ENCODE data around the gene FAM174C. TPM values are rescaled to one million over a fixed set of nuclear protein-coding genes. Genes with fewer than 3 reads are reported as not detected.
A peak's percentile ranks its signal among the peaks of the same experiment; 100 is the strongest.

Gene FAM174C
- total RNA-seq, 1 experiment from 2014 or later: 85.2 TPM

GRCh38 chr19:1254081-1254527 is 21.2 kb upstream of the FAM174C start:
- CTCF ChIA-PET: interaction anchor here (1.8 to 1.9 kb wide), 2 partner anchors 10 to 12 kb away, joined by 17 to 19 read pairs; no protein-coding TSS in a partner anchor
- POLR2A ChIA-PET: interaction anchor here (1.6 to 2.9 kb wide), 5 partner anchors 8 to 21 kb away, joined by 5 to 89 read pairs (median 20); partner anchors contain the start of gene FAM174C
- Mint-ChIP-seq H3K36me3 (ENCODE audit: insufficient read depth, unreplicated experiment) (peaks cover 87% of the 10 kb centered on the region), H3K27ac (ENCODE audit: low read depth, unreplicated experiment) (peak overlapping the region; percentile 86), H3K9me3 (ENCODE audit: unreplicated experiment) (no peaks in the 10 kb centered on the region), H3K4me3 (ENCODE audit: unreplicated experiment) (no peak overlapping the region), H3K4me1 (ENCODE audit: insufficient read depth, unreplicated experiment) (peaks cover 14% of the 10 kb centered on the region), H3K27me3 (ENCODE audit: insufficient read depth, unreplicated experiment) (no peaks in the 10 kb centered on the region)
- DNase-seq (ENCODE audit: unreplicated experiment): no peak
- intact Hi-C loops (cut with micrococcal nuclease): no loop called here
- no peak for TF ChIP-seq CTCF (IDR thresholded peaks at IDR 0.05; ENCODE audit: unreplicated experiment)
- BruUV-seq (replicated peaks): no TSS peak

- no peak overlapping the region for H3K4me3 Mint-ChIP-seq (ENCODE audit: unreplicated experiment)
- peaks cover 89% of the 10 kb centered on the region for H3K36me3 Mint-ChIP-seq (ENCODE audit: insufficient read depth, unreplicated experiment)
These were observed 20.7 kb upstream of the FAM174C start for GRCh38 chr19:1254530-1255185.

GRCh38 chr19:1255186-1256161 is 19.9 kb upstream of the FAM174C start:
- no peak for TF ChIP-seq CTCF (IDR thresholded peaks at IDR 0.05; ENCODE audit: unreplicated experiment)
- no peak overlapping the region for H3K4me3 Mint-ChIP-seq (ENCODE audit: unreplicated experiment)
- peaks cover 14% of the 10 kb centered on the region for H3K4me1 Mint-ChIP-seq (ENCODE audit: insufficient read depth, unreplicated experiment)
- ChIA-PET CTCF (interaction anchor here (0.7 to 2.7 kb wide), 4 partner anchors 11 to 183 kb away, joined by 3 to 11 read pairs (median 4); no protein-coding TSS in a partner anchor), POLR2A (interaction anchor here (0.8 to 3.2 kb wide), 3 partner anchors 11 to 20 kb away, joined by 3 to 23 read pairs (median 11); partner anchors contain the start of genes CIRBP and FAM174C)
- H3K27ac Mint-ChIP-seq (ENCODE audit: low read depth, unreplicated experiment): no peak overlapping the region
- intact Hi-C loops (cut with micrococcal nuclease): no loop called here
- H3K36me3 Mint-ChIP-seq (ENCODE audit: insufficient read depth, unreplicated experiment): peaks cover 89% of the 10 kb centered on the region
- no peaks in the 10 kb centered on the region for H3K9me3 Mint-ChIP-seq (ENCODE audit: unreplicated experiment)
- no TSS peak for BruUV-seq (replicated peaks)
- H3K27me3 Mint-ChIP-seq (ENCODE audit: insufficient read depth, unreplicated experiment): no peaks in the 10 kb centered on the region
- no peak for DNase-seq (ENCODE audit: unreplicated experiment)

More at GRCh38 chr19:1254530-1255185, 20.7 kb upstream of the FAM174C start:
- CTCF ChIA-PET: interaction anchor here (0.7 to 1.6 kb wide), 2 partner anchors 10 to 156 kb away, joined by 3 to 5 read pairs; no protein-coding TSS in a partner anchor
- no peak for TF ChIP-seq CTCF (IDR thresholded peaks at IDR 0.05; ENCODE audit: unreplicated experiment)
- no peak for DNase-seq (ENCODE audit: unreplicated experiment)
- H3K9me3 Mint-ChIP-seq (ENCODE audit: unreplicated experiment): no peaks in the 10 kb centered on the region
- no peak overlapping the region for H3K27ac Mint-ChIP-seq (ENCODE audit: low read depth, unreplicated experiment)
- H3K4me1 Mint-ChIP-seq (ENCODE audit: insufficient read depth, unreplicated experiment): peaks cover 14% of the 10 kb centered on the region
- no TSS peak for BruUV-seq (replicated peaks)
- intact Hi-C loops (cut with micrococcal nuclease): no loop called here
- no peaks in the 10 kb centered on the region for H3K27me3 Mint-ChIP-seq (ENCODE audit: insufficient read depth, unreplicated experiment)
- POLR2A ChIA-PET: interaction anchor here (0.8 to 3.2 kb wide), 4 partner anchors 10 to 21 kb away, joined by 3 to 23 read pairs (median 8); partner anchors contain the start of genes CIRBP and FAM174C
